ENCODE measurements around the gene NRXN3. TPM values are rescaled to one million over a fixed set of nuclear protein-coding genes. Genes with fewer than 3 reads are reported as not detected.

Gene NRXN3
- total RNA-seq, 2 donors from 2014 or later, result 1.6 to 1.9 TPM

GRCh38 chr14:79598339-79598738 lies 1428.2 kb downstream of the NRXN3 start:
- DNase-seq (no peak), ATAC-seq (no peak)
- intact Hi-C loops (cut with DNase I), result no loop called here

GRCh38 chr14:79599239-79599638 lies 1429.1 kb downstream of the NRXN3 start:
- intact Hi-C loops (cut with DNase I), result no loop called here
- no peak for DNase-seq
- no peak for ATAC-seq

GRCh38 chr14:79600406-79600805 lies 1430.2 kb downstream of the NRXN3 start:
- ATAC-seq (no peak), DNase-seq (no peak)
- intact Hi-C loops (cut with DNase I), result no loop called here

GRCh38 chr14:79601579-79601978 lies 1431.4 kb downstream of the NRXN3 start:
- ATAC-seq (no peak), DNase-seq (no peak)
- intact Hi-C loops (cut with DNase I), result no loop called here

- no peak for DNase-seq
- no peak for ATAC-seq
- intact Hi-C loops (cut with DNase I), result no loop called here
Observed at GRCh38 chr14:79602045-79602444, 1431.9 kb downstream of the NRXN3 start.

GRCh38 chr14:79602742-79603141 lies 1432.6 kb downstream of the NRXN3 start:
- intact Hi-C loops (cut with DNase I), result no loop called here
- no peak for ATAC-seq
- DNase-seq, result no peak

GRCh38 chr14:79605849-79606248 lies 1435.7 kb downstream of the NRXN3 start:
- ATAC-seq, result no peak
- DNase-seq, result no peak
- intact Hi-C loops (cut with DNase I), result no loop called here

GRCh38 chr14:79608446-79608845 lies 1438.3 kb downstream of the NRXN3 start:
- ATAC-seq, result no peak
- DNase-seq, result no peak
- intact Hi-C loops (cut with DNase I), result no loop called here

- intact Hi-C loops (cut with DNase I), result no loop called here
- ATAC-seq (no peak), DNase-seq (no peak)
Observed at GRCh38 chr14:79613625-79614024, 1443.5 kb downstream of the NRXN3 start.

- no peak for ATAC-seq
- DNase-seq, result no peak
- intact Hi-C loops (cut with DNase I), result no loop called here
Observed at GRCh38 chr14:79614448-79614847, 1444.3 kb downstream of the NRXN3 start.

- ATAC-seq, result no peak
- DNase-seq, result no peak
- intact Hi-C loops (cut with DNase I), result no loop called here
Observed at GRCh38 chr14:79627058-79627457, 1456.9 kb downstream of the NRXN3 start.

GRCh38 chr14:79629411-79630287 lies 1459.5 kb downstream of the NRXN3 start:
- DNase-seq (no peak), ATAC-seq (no peak)
- intact Hi-C loops (cut with DNase I), result no loop called here

- intact Hi-C loops (cut with DNase I), result no loop called here
Observed at GRCh38 chr14:79630288-79630960, 1460.3 kb downstream of the NRXN3 start.

GRCh38 chr14:79631276-79631675 lies 1461.1 kb downstream of the NRXN3 start:
- DNase-seq, result no peak
- intact Hi-C loops (cut with DNase I), result no loop called here

More at GRCh38 chr14:79630288-79630960, 1460.3 kb downstream of the NRXN3 start:
- no peak for ATAC-seq
- no peak for DNase-seq

GRCh38 chr14:79638672-79639266 lies 1468.6 kb downstream of the NRXN3 start:
- DNase-seq (no peak), ATAC-seq (peak; percentile 15 to 40)
- intact Hi-C loops (cut with DNase I), result no loop called here

More at GRCh38 chr14:79631276-79631675, 1461.1 kb downstream of the NRXN3 start:
- no peak for ATAC-seq

GRCh38 chr14:79639613-79640012 lies 1469.4 kb downstream of the NRXN3 start:
- intact Hi-C loops (cut with DNase I), result no loop called here
- ATAC-seq (no peak), DNase-seq (no peak)

- intact Hi-C loops (cut with DNase I), result no loop called here
- no peak for ATAC-seq
- no peak for DNase-seq
Observed at GRCh38 chr14:79641371-79641770, 1471.2 kb downstream of the NRXN3 start.

- intact Hi-C loops (cut with DNase I), result no loop called here
- DNase-seq (no peak), ATAC-seq (no peak)
Observed at GRCh38 chr14:79643132-79643531, 1473.0 kb downstream of the NRXN3 start.

- intact Hi-C loops (cut with DNase I), result no loop called here
- DNase-seq, result no peak
- no peak for ATAC-seq
Observed at GRCh38 chr14:79645753-79646362, 1475.7 kb downstream of the NRXN3 start.

GRCh38 chr14:79649856-79650255 lies 1479.7 kb downstream of the NRXN3 start:
- no peak for ATAC-seq
- no peak for DNase-seq
- intact Hi-C loops (cut with DNase I), result no loop called here
